ENCODE data around the gene FAM222B. TPM values are rescaled to one million over a fixed set of nuclear protein-coding genes. Genes with fewer than 3 reads are reported as not detected.

The FAM222B gene
- total and polyA plus RNA-seq, 9 of the 15 experiments (the other 6 are each of a cell fraction or from before 2014, with no cell fraction given) = 4.0 to 34.6 (median 7.5) TPM

DNA sequence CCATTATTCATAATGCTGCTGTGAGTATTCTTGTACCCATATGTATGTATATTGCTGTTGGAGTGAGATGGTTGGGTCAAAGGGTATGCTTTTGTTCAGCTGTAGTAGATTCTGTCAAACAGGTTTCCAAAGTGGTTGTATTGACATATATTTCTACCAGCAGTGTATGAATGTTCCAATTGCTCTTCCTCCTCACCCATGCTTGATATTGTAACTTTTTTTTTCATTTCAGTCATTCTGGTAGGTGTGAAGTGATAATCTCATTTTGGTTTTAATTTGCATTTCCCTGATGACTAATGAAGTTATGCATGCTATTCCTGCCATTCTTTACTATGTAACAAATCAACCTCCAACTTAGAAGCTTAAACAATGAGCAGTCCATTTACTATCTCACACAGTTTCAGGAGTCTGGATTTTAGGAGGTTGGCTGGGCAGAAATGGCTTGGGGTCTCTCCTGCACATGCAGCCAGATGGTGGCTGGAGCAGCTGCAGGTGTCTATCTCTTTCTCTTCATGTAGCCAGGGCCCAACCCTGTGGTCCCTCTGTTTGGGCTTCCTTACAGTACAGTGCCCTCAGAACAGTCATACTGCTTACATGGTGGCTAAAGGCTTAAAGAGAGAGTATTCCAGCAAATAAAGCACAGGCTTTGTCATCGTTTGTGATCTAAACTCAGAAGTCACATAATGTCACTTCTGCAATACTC, 33.4 kb upstream of the FAM222B start:
- H3K27me3 ChIP-seq (ENCODE audit: control insufficient read depth in 2 of 2, insufficient read depth in 2 of 2, low read length in 2 of 2) = no peaks in the 10 kb centered on the region
- no peak for FAIRE-seq
- H4K20me1 ChIP-seq (replicated peaks; ENCODE audit: control insufficient read depth, insufficient read depth, low read length) = no peaks in the 10 kb centered on the region
- ChIA-PET CTCF (ENCODE audit: low intra/inter-chr PET ratio) (no interaction called here), POLR2A (interaction anchor here (0.6 to 1.0 kb wide), 3 partner anchors 17 to 92 kb away, joined by 3 read pairs; no protein-coding TSS in a partner anchor)
- WGBS (ENCODE audit: insufficient coverage, low coverage, missing lambda C conversion rate) = 12% methylated on average over 1 of the region's 1 CpG
- no peak overlapping the region for H3K4me3 ChIP-seq
- no TSS peak for BruUV-seq (replicated peaks)
- H3K4me1 ChIP-seq (replicated peaks in 1 of 2; ENCODE audit: control insufficient read depth in 2 of 2, insufficient read depth in 2 of 2, low read length in 2 of 2) = peaks cover 52 to 54% of the 10 kb centered on the region in 2 experiments
- in situ Hi-C loops (cut with MboI) = no loop called here
- peaks cover 5% of the 10 kb centered on the region; the same call in 1 of the 3 replicates for H3K79me2 ChIP-seq (ENCODE audit: control insufficient read depth, insufficient read depth, low read length)
- no peak overlapping the region; a peak in 1 of 4 replicates for H3K9ac ChIP-seq (ENCODE audit: insufficient read depth in 1 of 2, low read depth in 2 of 2, low read length in 2 of 2)
- peaks cover 30% of the 10 kb centered on the region for H3K36me3 ChIP-seq (ENCODE audit: control insufficient read depth, insufficient read depth, low read length)
- no peak overlapping the region for H3K27ac ChIP-seq (ENCODE audit: extremely low read depth, low read depth, low read length)
- intact Hi-C loops (cut with micrococcal nuclease) = no loop called here
- peaks cover 3% of the 10 kb centered on the region for H3K9me3 ChIP-seq (replicated peaks; ENCODE audit: control insufficient read depth, insufficient read depth, low read depth, low read length)
- TF ChIP-seq TCF3 (CRISPR knock-in tag; IDR thresholded peaks at IDR 0.05) = no peak
- TF ChIP-seq CBFA2T3 (IDR thresholded peaks at IDR 0.05) = 0 out of 2 replicates have a peak, but pooled peaks have one; percentile 15
- H3K4me2 ChIP-seq (ENCODE audit: insufficient read depth, low read length) = no peak overlapping the region
- H2AFZ ChIP-seq (ENCODE audit: low read depth, low read length) = 0 out of 2 replicates have a peak overlapping the region, but pooled peaks have one; percentile 6
- no peak for DNase-seq (ENCODE audit: extremely low read depth in 1 of 4, low spot score in 3 of 4)
- ATAC-seq = no peak
- H3K9me1 ChIP-seq (ENCODE audit: control insufficient read depth, insufficient read depth, low read length) = no peaks in the 10 kb centered on the region

DNA sequence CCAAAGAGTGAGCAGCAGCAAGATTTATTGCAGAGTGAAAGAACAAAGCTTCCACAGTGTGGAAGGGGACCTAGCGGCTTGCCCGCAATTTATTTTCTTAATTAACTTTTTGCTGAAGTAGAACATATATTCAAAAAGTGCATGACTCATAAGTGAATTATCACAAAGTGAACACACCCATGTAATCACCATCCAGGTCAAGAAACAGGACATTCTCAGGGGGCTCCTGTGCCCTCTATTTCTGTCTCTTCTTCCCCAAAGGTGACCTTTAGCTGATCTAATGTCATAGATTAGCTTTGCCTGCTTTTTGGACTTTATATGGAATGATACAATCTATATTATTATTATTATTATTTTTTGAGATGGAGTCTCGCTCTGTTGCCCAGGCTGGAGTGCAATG, 32.2 kb upstream of the FAM222B start:
- H3K9ac ChIP-seq (ENCODE audit: insufficient read depth in 1 of 2, low read depth in 2 of 2, low read length in 2 of 2) = peak overlapping the region; percentile 24 to 30; a peak in 2 of 4 replicates
- no peak for DNase-seq (ENCODE audit: extremely low read depth in 1 of 4, low spot score in 3 of 4)
- FAIRE-seq = no peak
- no peak overlapping the region for H3K4me3 ChIP-seq
- H3K27me3 ChIP-seq (ENCODE audit: control insufficient read depth in 2 of 2, insufficient read depth in 2 of 2, low read length in 2 of 2) = no peaks in the 10 kb centered on the region
- WGBS (ENCODE audit: insufficient coverage, low coverage, missing lambda C conversion rate) = 38% methylated on average over 3 of the region's 3 CpGs
- H3K79me2 ChIP-seq (ENCODE audit: control insufficient read depth, insufficient read depth, low read length) = peaks cover 5% of the 10 kb centered on the region; the same call in 1 of the 3 replicates
- ATAC-seq = no peak
- H3K4me2 ChIP-seq (ENCODE audit: insufficient read depth, low read length) = peak overlapping the region; percentile 60
- in situ Hi-C loops (cut with MboI) = no loop called here
- peak overlapping the region; percentile 25; the same call in 2 of the 3 replicates for H3K27ac ChIP-seq (ENCODE audit: extremely low read depth, low read depth, low read length)
- BruUV-seq (replicated peaks) = no TSS peak
- no peaks in the 10 kb centered on the region for H4K20me1 ChIP-seq (replicated peaks; ENCODE audit: control insufficient read depth, insufficient read depth, low read length)
- ChIA-PET CTCF (ENCODE audit: low intra/inter-chr PET ratio) (no interaction called here), POLR2A (interaction anchor here (0.6 to 1.1 kb wide), 6 partner anchors 9 to 122 kb away, joined by 3 to 6 read pairs (median 4); partner anchors contain the start of gene DHRS13)
- H2AFZ ChIP-seq (ENCODE audit: low read depth, low read length) = peak overlapping the region; percentile 67
- peaks cover 44 to 47% of the 10 kb centered on the region in 2 experiments for H3K4me1 ChIP-seq (replicated peaks in 1 of 2; ENCODE audit: control insufficient read depth in 2 of 2, insufficient read depth in 2 of 2, low read length in 2 of 2)
- intact Hi-C loops (cut with micrococcal nuclease) = loop anchor here (1.0 kb wide), 1 partner anchor 12 kb away; no protein-coding TSS in a partner anchor
- H3K9me3 ChIP-seq (replicated peaks; ENCODE audit: control insufficient read depth, insufficient read depth, low read depth, low read length) = peaks cover 3% of the 10 kb centered on the region
- H3K9me1 ChIP-seq (ENCODE audit: control insufficient read depth, insufficient read depth, low read length) = no peaks in the 10 kb centered on the region
- peaks cover 18% of the 10 kb centered on the region for H3K36me3 ChIP-seq (ENCODE audit: control insufficient read depth, insufficient read depth, low read length)
- TF ChIP-seq TEAD2 (tag; IDR thresholded peaks at IDR 0.05) (no peak), SMARCA4 (IDR thresholded peaks at IDR 0.05) (peak; percentile 65), GATAD2A (IDR thresholded peaks at IDR 0.05) (no peak), ETV1 (tag; conservative IDR thresholded peaks at IDR 0.05; ENCODE audit: low read depth) (no peak), CSDE1 (IDR thresholded peaks at IDR 0.05) (no peak), RBM22 (IDR thresholded peaks at IDR 0.05; ENCODE audit: low read depth, low read length, poor library complexity, severe bottlenecking) (no peak), NCOA4 (IDR thresholded peaks at IDR 0.05; ENCODE audit: partially characterized antibody) (no peak), NCOR1 (IDR thresholded peaks at IDR 0.05) (peak; percentile 14; the same call in 1 of the 2 replicates), EP400 (IDR thresholded peaks at IDR 0.05) (no peak), TAF1 (IDR thresholded peaks at IDR 0.05; ENCODE audit: control insufficient read depth, extremely low read depth, insufficient read depth, low read length, severe bottlenecking) (no peak), ARID1B (IDR thresholded peaks at IDR 0.05) (peak; percentile 68), PML (IDR thresholded peaks at IDR 0.05; ENCODE audit: low read length) (no peak)

Measured in K562 (cell line).